Measurements from ENCODE around the gene GFOD1. TPM values are rescaled to one million over a fixed set of nuclear protein-coding genes. Genes with fewer than 3 reads are reported as not detected.

The GFOD1 gene
- total and polyA plus RNA-seq, 2 of the 4 experiments (the other 2 are of a cell fraction) = 1.8 to 3.4 TPM

- POLR2A ChIA-PET (ENCODE audit: unreplicated experiment) = no interaction called here
- Histone ChIP-seq H3K4ac (ENCODE audit: low read depth, low read length) (no peak overlapping the region), H3K27ac (ENCODE audit: insufficient read depth, low read length) (no peak overlapping the region), H2AFZ (replicated peaks; ENCODE audit: low read length, poor library complexity) (no peak overlapping the region), H2BK120ac (ENCODE audit: low read depth, low read length) (no peak overlapping the region), H3K4me2 (ENCODE audit: low read depth, low read length) (no peak overlapping the region), H3K4me1 (ENCODE audit: control insufficient read depth, insufficient read depth, low read length) (no peaks in the 10 kb centered on the region), H3K27me3 (ENCODE audit: control insufficient read depth, insufficient read depth, low read length) (no peaks in the 10 kb centered on the region), H2AK5ac (ENCODE audit: low read depth, low read length) (no peak overlapping the region), H3K23ac (ENCODE audit: low read depth, low read length) (no peak overlapping the region), H3K9me1 (ENCODE audit: insufficient read depth, low read length) (no peaks in the 10 kb centered on the region), H4K5ac (ENCODE audit: low read depth, low read length) (no peak overlapping the region), H2BK5ac (ENCODE audit: low read depth, low read length, poor library complexity, severe bottlenecking) (no peak overlapping the region), H4K91ac (ENCODE audit: insufficient read depth, low read depth, low read length) (no peak overlapping the region), H3K36me3 (ENCODE audit: control insufficient read depth, insufficient read depth, low read length) (no peaks in the 10 kb centered on the region), H4K20me1 (ENCODE audit: insufficient read depth, low read length) (no peaks in the 10 kb centered on the region), H3K9me3 (ENCODE audit: control insufficient read depth, insufficient read depth, low read length) (no peaks in the 10 kb centered on the region), H2AK9ac (replicated peaks; ENCODE audit: low read depth, low read length, poor library complexity) (no peak overlapping the region), H3K4me3 (ENCODE audit: insufficient read depth, low read depth, low read length) (no peak overlapping the region), H3K79me1 (ENCODE audit: low read depth in 1 of 2, low read length in 2 of 2) (peaks cover 0 to 3% of the 10 kb centered on the region in 2 experiments; a peak in 1 of 4 replicates), H3K14ac (replicated peaks; ENCODE audit: low read depth, low read length) (no peak overlapping the region), H3K56ac (ENCODE audit: extremely low read depth, insufficient read depth, low read length) (no peak overlapping the region), H4K8ac (ENCODE audit: low read depth in 2 of 2, low read length in 2 of 2) (no peak overlapping the region), H2BK20ac (ENCODE audit: low read depth, low read length) (no peak overlapping the region), H2BK15ac (ENCODE audit: low read depth, low read length) (no peak overlapping the region), H3K9ac (ENCODE audit: low read depth, low read length) (no peak overlapping the region), H3K18ac (ENCODE audit: low read depth, low read length) (no peak overlapping the region)
- no peak for ATAC-seq (ENCODE audit: low read depth)
- dilution Hi-C loops (cut with HindIII; ENCODE audit: low sequenced_read_pairs, unreplicated experiment) = no loop called here
- DNase-seq = no peak
- in situ Hi-C loops (cut with MboI; ENCODE audit: low sequenced_read_pairs) = no loop called here
- intact Hi-C loops (cut with micrococcal nuclease) = no loop called here
- no TSS peak for BruUV-seq (replicated peaks)
- TF ChIP-seq FOS (IDR thresholded peaks at IDR 0.05; ENCODE audit: low read depth, low read length) = no peak
- TF ChIP-seq ELK1 (IDR thresholded peaks at IDR 0.05; ENCODE audit: borderline replicate concordance, low read depth, low read length) = no peak
- TF ChIP-seq CEBPB (IDR thresholded peaks at IDR 0.05; ENCODE audit: low read depth, low read length) = no peak
- TF ChIP-seq SMC3 (IDR thresholded peaks at IDR 0.05; ENCODE audit: low read depth, low read length) = no peak
- no peak for TF ChIP-seq RFX5 (IDR thresholded peaks at IDR 0.05; ENCODE audit: low read depth, low read length)
- TF ChIP-seq MXI1 (IDR thresholded peaks at IDR 0.05; ENCODE audit: borderline replicate concordance, low read depth, low read length) = no peak
- TF ChIP-seq MAZ (IDR thresholded peaks at IDR 0.05; ENCODE audit: borderline replicate concordance, low read depth, low read length) = no peak
- TF ChIP-seq NFE2L2 (IDR thresholded peaks at IDR 0.05; ENCODE audit: low read depth, low read length) = no peak
- TF ChIP-seq BHLHE40 (IDR thresholded peaks at IDR 0.05; ENCODE audit: low read depth, low read length) = no peak
- TF ChIP-seq RAD21 (IDR thresholded peaks at IDR 0.05; ENCODE audit: low read length) = no peak
- TF ChIP-seq USF2 (IDR thresholded peaks at IDR 0.05; ENCODE audit: low read depth, low read length) = no peak
- no peak for TF ChIP-seq MAFK (IDR thresholded peaks at IDR 0.05; ENCODE audit: low read depth, low read length)
- no peak for TF ChIP-seq POLR2A (IDR thresholded peaks at IDR 0.05; ENCODE audit: low read depth, low read length)
- WGBS, 2 experiments (ENCODE audit: extremely low coverage in 2 of 2, insufficient read length in 1 of 2) = no CpG with 5 or more reads among the region's 9 CpGs
- CTCF ChIA-PET = interaction anchor here (0.6 kb wide), 1 partner anchor 143 kb away, joined by 3 read pairs; no protein-coding TSS in a partner anchor
These were observed 108.5 kb downstream of the GFOD1 start for GRCh38 chr6:13378669-13379590.
